GM12873 (cell line): ENCODE data around the gene PIAS4.

Experiments used
- TF ChIP-seq, protein P1 (sequence below): IDR thresholded peaks from 2 replicates; pipeline ENCODE4 v1.5.1; 2012; ENCODE audit warnings: low read depth, mild to moderate bottlenecking, moderate library complexity, low read length, control low read depth; ENCODE audit not compliant: insufficient read depth; ENCODE audit errors: missing control alignments

PIAS4 gene

DNA sequence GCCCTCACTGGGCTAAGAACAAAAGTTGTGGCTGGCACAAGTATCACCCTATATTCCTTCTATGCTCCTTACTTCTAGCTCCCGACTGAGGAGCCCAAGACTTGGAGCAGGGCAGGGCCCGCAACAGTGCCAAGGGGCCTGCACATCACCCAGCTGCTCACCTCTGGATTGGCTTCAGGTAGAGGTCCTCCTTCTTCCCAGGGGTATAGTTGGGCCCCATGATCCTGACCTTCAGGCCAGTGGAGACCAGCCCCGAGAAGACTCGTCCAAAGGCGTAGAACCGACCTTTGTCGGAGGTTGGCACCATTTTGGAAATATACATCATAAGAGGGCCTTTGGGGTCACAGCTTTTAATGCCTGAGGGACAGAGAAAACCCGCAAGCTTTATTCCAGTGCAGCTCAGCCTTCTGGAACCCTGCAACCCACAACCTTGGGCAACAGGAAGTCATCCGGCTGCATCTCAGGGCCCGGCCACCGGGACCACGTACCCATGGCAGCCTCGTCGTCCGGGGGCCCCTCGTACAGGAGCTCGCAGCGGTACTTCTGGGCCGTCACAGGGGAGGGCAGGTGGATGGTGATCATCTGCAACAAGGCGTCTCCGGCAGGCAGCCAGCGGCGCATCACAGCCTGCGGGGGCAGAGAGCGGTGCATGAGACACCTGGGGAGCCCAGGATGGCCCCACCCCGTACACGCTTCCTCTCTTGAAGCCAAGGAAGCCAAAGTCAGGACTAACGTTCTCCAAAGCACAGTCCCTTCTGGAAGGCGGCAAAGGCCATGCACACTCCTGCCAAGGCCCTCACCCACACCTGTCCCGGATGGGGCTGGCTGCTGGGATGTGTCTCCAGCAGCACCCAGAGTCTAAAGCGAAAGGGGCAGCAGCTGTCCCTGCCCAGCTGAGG, 26.9 kb upstream of the PIAS4 start:
- TF ChIP-seq, protein P1, sequence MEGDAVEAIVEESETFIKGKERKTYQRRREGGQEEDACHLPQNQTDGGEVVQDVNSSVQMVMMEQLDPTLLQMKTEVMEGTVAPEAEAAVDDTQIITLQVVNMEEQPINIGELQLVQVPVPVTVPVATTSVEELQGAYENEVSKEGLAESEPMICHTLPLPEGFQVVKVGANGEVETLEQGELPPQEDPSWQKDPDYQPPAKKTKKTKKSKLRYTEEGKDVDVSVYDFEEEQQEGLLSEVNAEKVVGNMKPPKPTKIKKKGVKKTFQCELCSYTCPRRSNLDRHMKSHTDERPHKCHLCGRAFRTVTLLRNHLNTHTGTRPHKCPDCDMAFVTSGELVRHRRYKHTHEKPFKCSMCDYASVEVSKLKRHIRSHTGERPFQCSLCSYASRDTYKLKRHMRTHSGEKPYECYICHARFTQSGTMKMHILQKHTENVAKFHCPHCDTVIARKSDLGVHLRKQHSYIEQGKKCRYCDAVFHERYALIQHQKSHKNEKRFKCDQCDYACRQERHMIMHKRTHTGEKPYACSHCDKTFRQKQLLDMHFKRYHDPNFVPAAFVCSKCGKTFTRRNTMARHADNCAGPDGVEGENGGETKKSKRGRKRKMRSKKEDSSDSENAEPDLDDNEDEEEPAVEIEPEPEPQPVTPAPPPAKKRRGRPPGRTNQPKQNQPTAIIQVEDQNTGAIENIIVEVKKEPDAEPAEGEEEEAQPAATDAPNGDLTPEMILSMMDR = no peak

DNA sequence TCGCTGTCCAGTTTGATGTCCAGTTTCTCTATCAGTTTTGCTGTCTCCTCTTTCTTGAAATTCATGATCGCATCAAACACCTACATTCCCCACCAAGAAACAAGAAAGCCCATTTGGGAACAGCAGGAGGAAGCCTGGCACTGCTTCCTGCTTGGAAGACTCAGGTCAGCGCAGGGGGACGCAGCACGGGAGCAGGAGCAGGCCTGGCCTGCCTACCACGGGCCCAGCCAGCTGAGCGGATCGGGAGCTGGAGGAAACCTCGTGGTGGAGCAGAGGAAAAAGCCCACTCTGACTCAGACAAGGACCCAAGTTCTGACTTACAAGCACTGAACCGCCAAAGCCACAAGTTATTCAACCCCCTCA, 26.2 kb upstream of the PIAS4 start:
- TF ChIP-seq, protein P1 = no peak

DNA sequence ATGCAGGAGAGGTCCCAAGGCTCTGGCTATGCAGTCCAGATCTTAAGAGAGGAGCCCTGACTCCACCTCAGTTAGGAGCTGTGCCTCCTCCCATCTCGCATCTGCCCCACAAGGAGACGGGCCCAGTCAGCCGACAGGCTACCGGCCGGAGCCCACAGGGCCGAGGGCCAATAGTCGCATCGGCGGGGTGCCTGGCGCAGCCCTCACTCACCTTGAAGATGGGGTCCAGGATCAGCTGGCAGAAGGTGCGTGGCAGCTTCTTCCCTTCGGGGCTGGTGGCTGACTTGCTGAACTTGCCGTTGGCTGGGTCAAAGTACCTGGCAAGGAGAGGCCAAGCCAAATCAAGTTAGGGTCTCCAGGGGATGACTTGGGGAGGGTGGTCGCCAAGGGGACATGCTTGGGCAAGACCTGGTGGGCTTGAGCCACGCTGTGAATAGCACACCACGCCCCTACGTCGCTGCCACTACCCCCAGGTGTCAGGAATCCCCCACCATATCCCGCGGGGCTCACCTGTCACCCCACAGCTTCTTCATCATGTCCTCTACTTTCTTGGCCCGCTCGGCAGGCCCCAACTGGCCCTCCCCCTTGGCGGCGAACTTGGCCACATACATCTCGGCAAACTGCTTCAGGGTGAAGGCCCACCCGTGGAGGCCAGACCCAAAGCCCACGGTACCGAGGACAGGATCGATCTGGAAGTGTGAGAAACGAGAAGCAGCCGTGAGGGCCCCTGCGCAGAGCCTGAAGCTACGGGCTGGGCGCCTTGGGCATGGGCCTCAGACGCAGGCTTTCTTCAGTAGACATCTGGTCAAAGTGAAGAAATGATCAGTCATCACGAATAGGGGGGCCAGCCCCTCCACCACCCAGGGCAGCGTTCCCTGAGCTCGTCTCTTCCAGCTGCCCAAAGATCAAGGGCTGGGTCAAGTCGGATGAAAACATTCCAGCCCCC, 25.5 kb upstream of the PIAS4 start:
- TF ChIP-seq, protein P1 = no peak

DNA sequence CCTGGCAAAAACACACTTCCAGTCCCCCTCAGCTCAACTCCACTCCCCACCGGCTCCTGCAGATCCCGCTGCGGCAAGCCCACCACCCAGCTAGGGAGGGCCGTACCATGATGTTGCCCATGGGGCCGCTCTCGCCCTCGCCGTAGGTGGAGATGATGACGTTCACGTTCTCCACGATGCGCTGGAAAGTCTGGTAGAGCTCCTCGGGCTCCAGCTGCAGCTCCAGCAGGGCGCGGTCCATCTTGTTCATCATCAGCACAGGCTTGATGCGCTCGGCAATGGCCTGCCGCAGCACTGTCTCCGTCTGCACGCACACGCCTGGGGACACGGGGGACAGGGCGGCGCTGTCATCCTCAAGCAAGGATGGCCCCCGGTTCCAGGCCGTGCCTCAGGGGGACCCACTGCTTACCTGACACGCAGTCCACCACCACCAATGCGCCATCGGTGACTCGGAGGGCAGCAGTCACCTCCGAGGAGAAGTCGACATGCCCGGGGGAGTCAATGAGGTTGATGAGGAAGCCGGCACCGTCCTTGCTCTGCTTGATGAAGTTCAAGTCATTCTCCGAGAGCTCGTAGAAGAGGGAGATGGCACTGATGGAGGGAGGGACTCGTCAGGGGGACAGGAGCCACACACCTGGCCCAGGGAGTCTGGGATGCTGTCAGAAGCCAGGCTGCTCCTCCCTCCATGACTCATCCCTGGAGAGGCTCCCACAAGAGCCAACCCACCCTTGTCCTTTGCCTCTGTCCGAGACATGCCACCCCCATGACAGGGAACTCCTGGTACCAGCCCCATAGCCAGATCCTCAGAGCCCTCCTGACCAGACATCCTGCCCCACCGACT, 24.6 kb upstream of the PIAS4 start:
- TF ChIP-seq, protein P1 = no peak

DNA sequence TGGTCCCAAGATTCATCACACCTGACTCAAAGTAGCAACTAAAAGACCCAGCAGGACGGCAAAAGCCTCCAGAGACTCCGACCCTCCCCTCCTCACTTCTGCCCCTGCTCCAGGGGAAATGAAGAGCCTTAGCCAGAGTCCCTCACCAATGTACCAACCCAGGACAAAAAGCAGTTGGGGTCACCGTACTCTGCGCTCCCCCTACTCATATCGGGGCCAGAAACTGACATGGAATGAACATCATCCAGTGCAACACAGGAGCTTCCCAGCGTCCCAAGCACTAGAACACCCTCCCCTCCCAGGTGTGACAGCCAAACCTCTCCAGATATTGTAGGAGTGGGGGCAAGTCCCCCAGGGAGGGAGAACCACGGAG, 24.0 kb upstream of the PIAS4 start:
- TF ChIP-seq, protein P1 = no peak

DNA sequence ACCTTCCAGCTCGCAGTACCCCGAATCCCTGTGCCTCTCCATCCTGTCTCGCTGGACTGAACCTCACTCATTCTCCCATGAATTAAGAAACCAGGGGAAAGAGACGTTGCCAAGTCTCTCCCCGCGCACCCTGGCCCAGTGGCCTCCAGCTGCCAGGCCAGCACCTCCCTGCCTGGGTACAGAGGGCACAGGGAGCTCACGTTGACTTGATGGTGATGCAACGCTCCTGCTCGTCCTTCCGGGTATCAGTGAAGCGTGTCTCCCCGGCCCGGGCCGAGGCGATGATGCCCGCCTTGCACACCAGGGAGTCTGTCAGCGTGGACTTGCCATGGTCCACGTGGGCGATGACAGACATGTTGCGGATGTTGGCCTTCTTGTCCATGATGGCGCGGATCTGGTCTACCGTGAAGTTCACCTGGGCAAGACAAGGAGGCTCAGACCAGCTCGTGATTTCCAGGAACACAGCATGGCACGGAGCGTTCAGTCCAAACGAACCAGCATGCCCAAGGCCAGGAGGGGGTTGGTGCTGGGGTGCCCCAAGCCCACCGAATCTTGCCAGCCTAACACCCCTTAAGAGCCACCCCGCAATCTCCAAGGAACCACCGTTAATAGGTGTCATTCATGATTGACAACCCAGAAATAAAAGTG, 23.5 kb upstream of the PIAS4 start:
- TF ChIP-seq, protein P1 = no peak
